ENCODE results near the gene TACR1.

TACR1 gene

DNA sequence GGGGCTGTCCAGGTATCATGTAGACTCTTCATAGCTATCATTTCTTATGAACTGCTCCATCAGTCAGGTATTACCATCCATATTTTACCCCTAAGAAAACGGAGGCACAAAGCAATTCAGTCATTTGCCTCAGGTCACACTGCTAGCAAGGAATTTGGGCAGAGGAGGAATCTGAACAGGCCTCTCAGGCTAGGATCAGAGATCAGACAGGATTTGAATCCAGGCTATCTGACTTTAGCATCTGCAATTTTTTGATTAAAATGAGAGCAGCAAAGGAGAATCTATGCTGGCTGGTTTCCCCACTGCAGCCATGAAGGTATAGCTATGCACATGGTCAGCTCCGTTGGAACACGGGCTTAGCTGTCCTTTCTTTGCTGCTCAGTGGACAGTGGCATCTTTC is 60.1 kb downstream of the TACR1 start:
- no peak for DNase-seq

DNA sequence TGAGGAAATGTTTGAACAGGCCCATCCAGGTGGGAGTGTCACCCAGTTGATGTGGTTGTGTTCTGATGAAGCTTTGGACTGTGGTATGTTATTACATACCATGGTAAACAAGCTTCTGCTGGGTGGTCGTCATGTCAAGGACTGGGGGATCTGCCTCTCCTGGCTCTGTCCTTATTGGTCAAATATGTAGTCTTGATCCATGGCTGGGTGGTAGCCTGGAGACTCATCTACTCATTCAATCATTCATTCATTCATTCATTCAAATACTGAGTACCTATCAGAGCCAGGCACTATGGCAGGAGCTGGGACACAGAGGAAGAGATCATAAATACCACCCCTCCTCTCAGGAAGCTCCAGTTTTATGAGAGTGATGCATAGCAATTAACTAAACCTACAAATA is 60.8 kb downstream of the TACR1 start:
- DNase-seq, result no peak

DNA sequence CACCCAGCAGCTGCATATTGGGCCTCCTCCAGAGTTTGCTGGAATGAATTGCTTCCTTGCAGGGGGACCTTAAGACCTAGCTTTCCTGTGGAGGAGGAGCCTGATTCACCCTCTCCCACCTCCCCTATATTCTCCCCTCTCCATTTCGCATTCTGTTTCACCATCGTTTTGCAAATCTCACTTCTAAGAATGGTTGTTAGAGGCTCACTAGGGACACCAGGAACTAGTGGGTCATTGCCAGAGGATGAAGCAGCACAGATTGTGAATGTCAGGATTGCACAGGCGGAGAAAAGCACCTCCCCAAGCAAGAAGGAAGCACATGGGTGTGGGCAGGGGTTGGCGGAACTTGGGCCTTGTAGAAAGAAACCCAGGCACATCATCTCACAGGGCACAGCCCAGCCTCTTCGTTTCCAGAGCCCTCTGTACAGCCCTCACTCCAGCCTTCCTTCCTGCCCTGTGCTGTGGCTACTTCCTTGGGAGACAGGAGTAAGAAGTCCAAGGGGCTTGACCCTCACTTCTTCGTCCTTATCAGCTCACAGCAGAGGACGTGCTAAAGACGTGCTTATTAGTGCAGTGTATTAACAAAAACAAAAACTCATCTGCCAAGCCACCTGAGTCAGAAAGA is 63.4 kb downstream of the TACR1 start:
- DNase-seq, result no peak

DNA sequence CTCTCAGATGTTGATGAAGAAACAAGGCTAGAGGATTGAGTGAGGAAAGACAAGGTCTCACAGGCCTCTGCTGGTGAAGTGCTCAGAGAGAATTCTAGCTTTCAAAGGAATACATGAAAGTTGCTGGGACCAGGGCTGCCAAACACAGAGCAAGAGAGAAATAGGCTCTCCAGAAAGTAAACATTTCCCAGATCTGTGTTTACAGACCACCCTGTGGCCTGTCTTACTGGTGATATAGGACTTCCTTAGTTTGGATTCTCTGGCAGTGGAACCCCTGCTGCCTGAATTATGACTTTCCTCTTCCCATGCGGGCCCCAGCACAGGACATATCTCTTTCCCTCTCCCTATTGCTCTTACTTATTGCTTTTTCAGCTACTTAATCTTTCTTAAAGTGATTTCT is 64.5 kb downstream of the TACR1 start:
- DNase-seq, result no peak

DNA sequence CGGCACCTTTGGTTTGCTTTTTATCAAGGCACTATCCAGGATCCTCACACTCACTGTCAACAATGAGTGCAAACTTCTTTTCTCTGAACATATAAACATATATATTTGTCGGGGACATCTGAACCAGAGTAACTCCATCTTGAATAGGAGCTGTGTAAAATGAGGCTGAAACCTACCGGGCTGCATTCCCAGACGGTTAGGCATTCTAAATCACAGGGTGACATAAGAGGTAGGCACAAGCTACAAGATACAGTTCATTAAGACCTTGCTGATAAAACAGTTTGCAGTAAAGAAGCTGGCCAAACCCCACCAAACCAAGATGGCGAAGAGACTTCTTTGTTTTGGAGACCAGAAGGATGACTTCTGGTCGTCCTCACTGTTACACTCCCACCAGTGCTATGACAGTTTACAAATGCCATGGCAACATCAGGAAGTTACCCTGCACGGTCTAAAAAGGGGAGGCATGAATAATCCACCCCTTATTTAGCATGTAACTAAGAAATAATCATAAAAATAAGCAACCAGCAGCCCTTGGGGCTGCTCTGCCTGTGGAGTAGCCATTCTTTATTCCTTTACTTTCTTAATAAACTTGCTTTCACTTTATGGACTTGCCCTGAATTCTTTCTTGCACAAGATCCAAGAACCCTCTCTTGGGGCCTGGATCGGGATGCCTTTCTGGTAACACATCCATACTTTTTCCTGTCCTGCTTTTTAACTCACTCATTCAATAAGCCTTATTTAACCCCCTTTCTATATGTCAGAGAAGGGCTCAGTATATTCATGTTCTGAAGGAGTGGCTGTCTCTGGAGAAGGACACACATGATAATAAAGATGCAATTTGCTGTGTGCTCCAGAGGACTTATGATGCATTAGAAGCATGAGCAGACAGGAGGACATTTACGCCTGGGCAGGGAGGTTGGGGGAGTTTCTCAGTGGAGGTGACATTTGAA is 65.4 kb downstream of the TACR1 start:
- DNase-seq, result no peak

DNA sequence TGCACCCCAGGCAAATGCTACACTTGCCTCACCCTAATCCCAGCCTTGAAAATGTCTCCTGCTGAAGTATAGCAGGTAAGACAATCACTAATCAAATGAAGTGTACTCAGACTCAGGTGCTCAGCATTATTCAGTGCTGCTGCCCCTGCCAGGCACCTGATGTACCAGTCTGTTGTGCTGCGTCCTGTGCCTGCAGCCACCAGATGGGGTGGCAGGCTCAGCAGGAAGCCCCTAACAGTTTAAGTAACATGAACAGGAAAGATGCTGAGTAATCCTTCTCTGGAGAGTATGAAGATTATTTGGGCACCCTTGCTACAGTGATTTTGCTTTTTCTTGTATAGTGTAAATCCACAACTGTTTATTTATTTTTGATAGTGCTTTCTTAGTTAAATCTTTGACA is 69.1 kb downstream of the TACR1 start:
- no peak for DNase-seq

DNA sequence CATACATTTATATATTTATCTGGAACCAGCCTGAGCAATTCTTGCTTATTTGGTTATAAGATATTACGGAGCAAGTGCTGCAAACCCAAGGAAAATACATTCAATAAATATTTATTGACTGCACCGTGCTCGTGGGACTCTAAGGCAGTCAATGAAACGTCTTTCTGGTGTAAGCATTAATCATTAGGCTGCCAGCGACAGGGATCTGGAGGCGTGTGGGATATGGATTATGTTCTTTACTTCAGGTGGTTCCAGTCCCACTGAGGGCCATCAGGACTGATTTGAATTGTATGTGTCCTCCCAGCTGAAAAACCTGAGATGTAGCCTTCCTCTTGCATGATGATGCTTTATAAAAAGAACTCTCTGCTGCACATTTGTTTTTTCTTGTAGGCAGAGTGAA is 75.4 kb downstream of the TACR1 start:
- no peak for DNase-seq

DNA sequence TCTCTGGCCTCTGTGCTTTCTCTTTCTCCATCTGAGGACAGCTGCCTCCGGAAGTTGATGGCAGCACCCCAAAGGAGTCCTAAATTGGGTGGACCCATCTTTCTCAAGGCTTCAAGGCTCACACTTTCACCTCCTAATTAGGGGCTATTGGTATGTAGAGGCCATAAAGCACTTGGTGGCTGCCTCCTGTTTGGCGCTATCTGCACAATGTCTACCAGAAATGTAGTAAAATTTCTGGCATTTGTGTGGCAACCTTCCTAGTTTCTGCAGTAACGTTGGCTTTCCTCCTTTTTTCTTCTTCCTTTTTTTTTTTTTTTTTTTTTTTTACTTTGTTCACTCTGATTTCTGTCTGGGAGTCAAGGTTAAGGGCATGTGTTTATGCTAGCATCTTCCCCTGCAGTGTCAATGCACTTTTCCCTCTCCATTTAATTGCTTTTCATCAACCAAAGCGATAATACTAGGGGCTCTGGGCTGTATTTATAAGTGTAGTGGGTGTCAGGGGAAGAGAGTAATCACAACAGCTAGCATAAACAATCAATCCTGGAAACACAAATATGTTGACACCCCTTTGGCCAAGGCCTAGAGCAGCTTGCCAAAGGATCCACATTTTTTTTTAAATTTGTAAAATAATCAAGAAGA is 86.0 kb downstream of the TACR1 start:
- no peak for DNase-seq

DNA sequence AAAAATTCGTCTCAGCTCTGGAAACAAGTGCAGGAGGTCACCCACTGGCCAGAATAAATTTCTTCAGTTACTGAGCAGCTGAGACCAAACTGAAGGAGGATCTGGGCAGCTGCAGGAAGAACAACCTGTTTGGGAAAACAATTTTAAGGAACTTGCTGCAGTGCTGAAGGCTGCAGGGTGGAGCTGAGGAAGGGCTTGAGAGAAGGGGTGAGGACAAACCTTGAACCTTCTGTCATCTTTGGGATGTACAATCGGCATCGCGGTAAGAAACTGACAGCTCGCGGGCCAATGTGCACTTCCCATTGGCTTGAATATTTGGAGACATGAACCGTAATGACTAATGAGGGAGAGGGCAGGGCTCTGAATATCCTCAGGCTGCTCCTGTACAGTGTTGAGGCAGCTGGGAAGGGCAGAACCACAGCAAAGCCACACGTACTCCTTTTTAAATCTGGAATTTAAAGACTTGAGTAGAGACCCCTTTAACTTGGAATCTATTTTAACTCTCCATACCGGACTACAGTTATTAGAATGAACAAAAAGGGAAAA is 90.3 kb downstream of the TACR1 start:
- DNase-seq, result no peak

DNA sequence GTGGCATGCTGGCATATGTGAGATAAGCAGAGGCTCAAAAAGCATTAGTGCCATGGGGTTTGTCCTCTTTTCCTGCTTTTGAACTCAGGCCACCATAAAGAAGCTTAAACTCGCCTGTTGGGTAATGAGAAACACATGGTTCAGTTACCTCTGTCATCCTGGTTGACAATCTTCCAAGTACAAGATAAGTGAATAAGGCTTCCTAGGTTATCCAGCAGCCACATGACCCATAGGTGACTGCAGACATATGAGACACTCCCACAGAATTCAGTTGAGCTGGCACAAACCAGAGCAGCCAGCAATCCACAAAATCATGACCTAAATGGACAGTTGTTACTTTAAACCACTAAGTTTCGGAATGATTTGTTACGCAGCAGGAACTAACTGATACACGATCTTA is 97.3 kb downstream of the TACR1 start:
- DNase-seq, result no peak

DNA sequence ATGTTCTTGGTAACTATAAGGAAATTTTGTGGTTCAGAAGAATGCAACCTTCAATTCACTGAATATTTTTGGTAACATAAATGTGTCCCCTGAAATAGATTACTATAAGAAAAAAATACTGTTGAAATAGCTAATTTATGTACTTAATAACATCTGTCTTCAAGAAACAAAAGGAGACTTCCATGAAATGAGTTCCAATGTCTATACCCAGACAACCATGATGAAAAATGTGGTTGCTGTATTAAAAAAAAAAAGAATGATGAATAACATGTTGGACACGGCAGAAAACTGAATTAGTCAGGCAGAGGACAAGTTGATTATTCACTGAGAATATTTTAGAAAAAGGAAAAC is 98.5 kb downstream of the TACR1 start:
- DNase-seq, result no peak

DNA sequence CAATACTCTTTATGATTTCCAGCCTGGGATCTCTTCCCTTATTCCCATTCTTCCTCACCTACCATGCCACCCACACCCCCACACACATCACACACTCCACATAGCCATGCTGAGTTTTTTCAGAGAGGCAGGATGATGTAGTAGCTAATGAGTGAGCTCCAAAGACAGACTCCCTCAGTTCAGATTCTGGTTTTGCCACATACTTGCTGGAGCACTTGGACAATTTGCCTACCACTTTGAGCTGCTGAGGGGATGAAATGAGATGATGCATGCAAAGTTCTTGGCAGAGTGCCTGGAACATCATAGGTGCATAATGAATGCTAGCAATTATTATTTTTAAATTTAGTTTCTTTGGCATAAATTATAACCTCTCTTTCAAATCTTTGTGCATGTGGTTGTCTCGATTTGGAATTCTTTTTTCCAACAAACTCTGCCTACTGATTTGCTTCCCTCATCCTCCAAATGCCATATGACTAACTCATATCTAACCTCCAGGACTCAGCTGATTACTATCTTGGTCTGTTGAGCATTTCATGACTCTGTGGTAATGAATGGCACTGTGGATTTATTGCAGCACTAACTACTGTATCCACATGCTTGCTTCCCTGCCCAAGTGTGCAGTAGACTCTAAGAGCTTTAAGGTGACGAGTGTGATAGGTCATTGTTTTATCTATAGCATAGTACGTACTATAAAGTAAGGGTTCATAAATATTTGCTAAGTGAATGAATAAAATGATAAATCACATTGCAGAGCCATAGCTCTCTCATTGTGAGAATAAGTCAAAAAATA is 99.1 kb downstream of the TACR1 start:
- DNase-seq, result no peak

DNA sequence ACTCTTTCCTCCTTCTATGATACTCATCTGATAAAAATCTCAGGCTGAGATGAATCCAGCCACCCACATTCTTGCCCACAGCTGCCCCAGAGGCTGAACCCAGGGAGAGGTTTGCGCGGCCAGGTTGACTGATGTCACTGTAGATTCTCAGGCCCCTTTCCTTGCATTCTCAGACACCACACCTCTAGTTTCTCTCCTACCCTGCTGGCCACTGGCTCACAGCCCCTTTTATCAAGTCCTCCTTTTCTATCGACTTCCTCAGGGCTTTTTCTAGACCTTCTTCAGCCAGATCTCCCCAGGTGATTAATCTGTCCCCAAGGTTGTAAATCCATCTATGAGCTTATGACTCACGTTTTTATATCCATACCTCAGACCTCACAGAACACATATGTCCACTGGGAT is 99.8 kb downstream of the TACR1 start:
- DNase-seq, result no peak

DNA sequence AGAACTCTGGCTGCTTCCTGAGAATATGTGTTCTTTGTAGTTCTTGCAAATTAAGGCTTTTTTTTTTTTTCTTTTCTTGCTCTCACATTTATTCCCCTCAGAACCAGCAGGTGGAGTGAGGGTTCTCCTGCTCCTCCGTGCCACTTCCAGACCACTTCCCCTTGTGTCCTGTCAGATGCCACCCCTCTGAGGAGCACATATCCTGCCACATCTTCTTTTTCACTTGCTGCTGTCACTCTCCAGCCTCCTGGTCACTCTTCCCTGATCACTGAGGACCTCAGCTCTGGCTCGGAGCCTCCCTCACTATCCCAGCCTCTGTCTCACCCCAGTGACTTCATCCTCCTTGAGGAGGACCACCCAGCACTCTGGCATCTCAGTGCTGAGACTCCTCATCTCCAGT is 100.5 kb downstream of the TACR1 start:
- no peak for DNase-seq

DNA sequence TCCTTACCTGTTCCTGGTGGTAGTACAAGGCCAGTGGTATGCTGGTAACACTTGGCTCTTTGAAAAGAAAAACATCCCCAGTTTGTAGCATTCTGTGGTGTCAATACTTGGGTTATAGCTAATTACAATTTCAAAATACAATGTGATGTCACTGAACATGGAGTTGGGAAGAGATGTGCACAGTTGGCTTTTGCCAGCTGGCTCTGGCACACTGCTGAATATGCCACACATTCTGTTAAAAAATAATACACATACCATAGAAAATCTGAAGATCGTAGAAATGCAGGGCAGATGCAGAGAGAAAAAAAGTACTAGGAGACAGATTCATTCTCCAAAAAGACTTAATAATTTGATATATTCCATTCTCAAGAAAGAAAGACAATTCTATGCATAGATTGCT is 101.5 kb downstream of the TACR1 start:
- no peak for DNase-seq

DNA sequence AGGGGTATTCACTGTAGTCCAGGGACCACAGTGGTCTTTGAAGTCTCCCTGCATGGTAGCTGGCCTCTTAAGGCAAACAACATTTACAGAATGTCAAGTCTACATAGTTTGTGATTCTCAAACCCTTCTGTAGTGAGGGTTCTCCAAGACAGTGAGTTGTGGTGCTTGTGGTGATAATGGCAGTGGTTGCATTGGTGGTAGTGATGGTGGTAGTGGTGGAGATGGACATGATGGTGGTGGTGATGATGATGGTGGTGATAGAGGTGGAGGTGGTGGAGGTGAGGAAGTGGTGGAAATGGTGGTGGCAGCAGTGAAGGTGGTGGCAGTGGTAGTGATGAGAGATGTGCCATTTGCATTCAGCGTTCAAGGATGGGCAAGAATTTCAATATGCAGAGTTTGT is 104.9 kb downstream of the TACR1 start:
- DNase-seq, result no peak

DNA sequence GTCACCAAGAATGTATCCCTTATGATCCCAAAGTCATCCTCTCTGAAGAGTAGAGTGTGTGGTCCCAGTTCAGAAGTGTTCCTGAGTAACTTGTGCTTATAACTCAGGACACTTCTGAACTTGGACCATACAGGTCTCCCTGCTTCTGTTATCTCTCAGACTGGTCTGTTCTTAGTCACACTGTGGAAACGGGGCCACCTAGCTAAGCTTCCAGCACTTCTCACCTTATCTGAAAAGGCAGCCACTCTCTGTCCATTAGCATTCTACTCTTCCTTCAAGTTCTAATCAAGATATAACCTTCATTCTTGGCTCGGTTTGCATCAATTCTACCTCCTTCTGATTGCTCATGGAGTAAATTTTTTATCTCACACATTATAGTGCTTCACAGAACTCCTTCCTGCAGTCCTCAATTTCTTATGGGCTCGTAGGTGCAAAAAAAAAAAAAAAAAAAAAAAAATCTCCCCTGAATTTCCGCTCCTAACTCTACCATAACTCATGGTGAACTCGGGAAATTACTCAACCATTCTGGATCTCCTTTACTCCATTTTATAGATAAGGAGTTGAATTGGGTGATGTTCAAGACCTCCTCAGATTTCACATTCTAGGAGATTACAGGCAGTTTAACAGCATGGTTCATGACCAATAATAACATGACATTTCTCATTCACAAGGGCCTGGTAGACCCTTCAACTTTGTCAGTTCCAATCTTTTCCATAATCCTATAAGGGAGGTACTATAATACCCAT is 108.4 kb downstream of the TACR1 start:
- DNase-seq, result no peak

DNA sequence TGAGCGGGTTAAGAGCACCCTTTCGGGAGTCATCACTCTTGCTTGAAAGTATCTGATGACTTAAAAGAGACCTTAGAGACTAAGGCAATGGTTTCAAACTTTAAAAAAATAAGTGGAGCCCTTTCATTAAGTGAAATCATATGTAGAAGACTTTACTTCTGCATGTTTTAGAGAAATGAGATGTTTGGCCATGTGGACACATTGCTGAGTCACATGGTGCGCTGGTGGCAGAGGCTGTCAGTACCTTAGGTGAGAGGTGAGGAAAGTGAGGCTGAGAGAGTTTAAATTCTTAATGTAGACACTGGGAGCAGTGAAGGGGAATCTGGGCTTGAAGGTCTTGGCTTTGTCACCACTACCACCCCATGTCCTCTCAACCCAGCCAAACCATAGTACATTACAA is 109.8 kb downstream of the TACR1 start:
- no peak for DNase-seq

DNA sequence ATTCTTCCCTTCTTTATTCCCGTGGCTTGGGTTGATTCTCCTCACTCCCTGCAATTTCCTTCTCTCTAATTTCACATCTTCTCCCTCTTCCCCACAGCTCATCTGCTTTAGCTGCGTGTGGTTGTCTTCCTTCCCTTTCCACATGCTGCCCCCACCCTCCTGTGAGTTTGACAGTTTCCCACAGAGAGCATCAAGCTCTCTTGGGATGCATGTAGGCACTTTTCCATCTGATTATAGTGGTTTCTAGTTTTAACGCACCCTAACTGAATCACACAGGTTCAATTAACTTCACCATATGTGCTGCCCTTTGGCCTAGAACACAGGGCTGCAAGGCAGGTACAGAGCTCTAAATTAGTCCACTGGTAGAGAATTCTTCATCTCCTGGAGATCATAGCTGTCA is 110.5 kb downstream of the TACR1 start:
- DNase-seq, result no peak

DNA sequence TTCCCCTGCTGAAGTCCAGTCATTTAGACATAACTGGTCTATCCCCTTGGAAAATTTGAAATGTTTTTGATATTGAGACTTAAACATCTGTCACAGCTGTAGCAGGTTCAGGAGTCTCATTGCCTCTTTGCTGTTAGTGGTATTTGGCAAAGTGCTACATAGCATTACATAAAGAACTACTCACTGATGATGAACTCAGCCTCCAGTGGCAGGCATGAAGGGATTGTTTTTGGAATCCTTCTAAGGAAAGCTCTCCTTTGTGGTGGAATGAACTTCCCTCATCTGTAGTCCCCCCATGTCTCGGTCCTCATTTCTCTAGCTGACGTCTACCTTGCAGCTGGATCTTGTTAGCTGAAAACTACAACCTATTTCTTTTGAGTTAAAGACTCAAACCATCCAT is 111.6 kb downstream of the TACR1 start:
- DNase-seq, result no peak

DNA sequence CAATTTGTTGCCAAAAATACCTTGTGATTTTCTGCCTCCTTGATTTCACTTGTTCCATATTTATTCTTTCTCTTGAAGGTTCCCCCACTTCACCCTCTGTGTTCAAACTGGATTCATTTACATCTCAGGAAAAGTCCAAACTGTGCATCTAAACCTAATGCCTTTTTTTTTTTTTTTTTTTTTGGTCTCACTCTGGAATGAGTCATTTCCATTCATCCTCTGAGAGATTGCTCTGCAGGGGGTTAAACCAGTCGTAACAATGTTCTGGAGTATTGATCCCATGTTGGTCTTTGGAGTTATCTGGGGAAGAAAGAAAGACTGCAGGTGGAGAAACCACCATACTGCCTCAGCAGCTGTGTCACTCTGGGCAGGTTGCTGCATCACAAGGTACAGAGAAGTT is 119.7 kb downstream of the TACR1 start:
- no peak for DNase-seq

DNA sequence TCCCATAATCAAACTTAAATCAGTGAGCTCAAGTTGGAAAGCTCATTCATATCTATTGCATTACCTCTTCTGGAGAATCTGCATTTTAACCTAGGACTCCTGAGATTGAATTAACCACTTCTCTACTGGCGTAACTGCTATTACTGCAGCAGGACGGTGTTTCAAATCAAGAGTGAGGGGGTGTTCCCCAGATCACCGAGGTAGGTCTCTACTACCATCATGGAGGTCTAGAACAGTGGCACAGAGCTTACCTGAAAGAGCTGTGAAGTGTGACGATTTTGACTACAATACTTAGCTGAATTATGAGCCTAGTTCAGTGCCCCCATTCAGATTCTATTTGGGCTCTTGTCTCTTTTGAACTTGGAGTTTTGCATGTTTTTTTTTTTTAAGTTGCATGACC is 121.4 kb downstream of the TACR1 start:
- no peak for DNase-seq
